Activated CD8-positive, alpha-beta T cell treated with anti-CD3 and anti-CD28 coated beads for 36 hours (primary cell): Measurements from ENCODE around the gene SERPIND1. TPM values are rescaled to one million over a fixed set of nuclear protein-coding genes. Genes with fewer than 3 reads are reported as not detected.

Source experiments
- ATAC-seq: fragments of 200-7000 bp; cut with Tn5 transposase; one replicate; pipeline ENCODE4 v1.10.0; 2021; ENCODE audit warnings: mild to moderate bottlenecking, moderate library complexity
- CTCF ChIA-PET: fragments of 350-600 bp; sonication (Branson Sonifier 250); formaldehyde crosslinking; loops from one replicate; lab custom pipeline; 2021; ENCODE audit warnings: antibody characterized with exemption; lab: Charles Lee
- POLR2A ChIA-PET: fragments of 350-600 bp; sonication (Branson Sonifier 250); formaldehyde crosslinking; loops from one replicate; lab custom pipeline; 2021; ENCODE audit warnings: antibody characterized with exemption; lab: Charles Lee
- DNase-seq: peaks from one replicate; pipeline ENCODE4 v3.0.0-alpha.2; 2020
- H3K27ac Mint-ChIP-seq: one replicate; pipeline ENCODE4 v1.8.0; 2021; ENCODE audit warnings: mild to moderate bottlenecking, mixed read lengths
- H3K27me3 Mint-ChIP-seq: one replicate; pipeline ENCODE4 v1.8.0; 2021; ENCODE audit warnings: mixed read lengths
- H3K36me3 Mint-ChIP-seq: one replicate; pipeline ENCODE4 v1.8.0; 2021; ENCODE audit warnings: low read depth, mixed read lengths
- H3K4me1 Mint-ChIP-seq: one replicate; pipeline ENCODE4 v1.8.0; 2021; ENCODE audit warnings: low read depth, mixed read lengths
- H3K4me3 Mint-ChIP-seq: one replicate; pipeline ENCODE4 v1.8.0; 2021; ENCODE audit warnings: mild to moderate bottlenecking, moderate library complexity, mixed read lengths
- H3K9me3 Mint-ChIP-seq: one replicate; pipeline ENCODE4 v1.8.0; 2021; ENCODE audit warnings: mixed read lengths
- CTCF ChIP-seq: fragments of 200-600 bp; IDR thresholded peaks from one replicate; pipeline ENCODE4 v1.8.0; 2022; ENCODE audit warnings: antibody characterized with exemption, mild to moderate bottlenecking
- intact Hi-C: fragments of 100-400 bp; cut with micrococcal nuclease; formaldehyde crosslinking; loops from one replicate; pipeline ENCODE4 v1.10.0; 2022
- total RNA-seq, 2 experiments: library from RNA; stranded (reverse); gene quantifications; one replicate each; pipeline ENCODE4 v1.2.3, GENCODE V29; 2021

SERPIND1 gene
- total RNA-seq, 2 experiments from 2014 or later: not detected

- intact Hi-C loops: no loop called here
- H3K4me1 Mint-ChIP-seq: peaks cover 28% of the 10 kb centered on the region
- peaks cover 52% of the 10 kb centered on the region for H3K36me3 Mint-ChIP-seq
- POLR2A ChIA-PET: interaction anchor here (1.0 kb wide), 1 partner anchor 11 kb away, joined by 4 read pairs; no protein-coding TSS in a partner anchor
- CTCF ChIA-PET: interaction anchor here (0.9 kb wide), 1 partner anchor 68 kb away, joined by 3 read pairs; no protein-coding TSS in a partner anchor
- DNase-seq (no peak), ATAC-seq (no peak)
- H3K27ac Mint-ChIP-seq: peak overlapping the region; percentile 85
- H3K4me3 Mint-ChIP-seq: no peak overlapping the region
- no peaks in the 10 kb centered on the region for H3K9me3 Mint-ChIP-seq
- TF ChIP-seq CTCF: no peak
- no peaks in the 10 kb centered on the region for H3K27me3 Mint-ChIP-seq
Measured at GRCh38 chr22:20809538-20810185, 35.7 kb downstream of the SERPIND1 start.

- peak overlapping the region; percentile 1 for H3K4me3 Mint-ChIP-seq
- intact Hi-C loops: no loop called here
- ChIA-PET CTCF (interaction anchor here (1.0 to 1.1 kb wide), 2 partner anchors 14 to 68 kb away, joined by 3 read pairs; no protein-coding TSS in a partner anchor), POLR2A (interaction anchor here (1.0 kb wide), 1 partner anchor 10 kb away, joined by 4 read pairs; no protein-coding TSS in a partner anchor)
- TF ChIP-seq CTCF: no peak
- H3K36me3 Mint-ChIP-seq: peaks cover 49% of the 10 kb centered on the region
- peak overlapping the region; percentile 85 for H3K27ac Mint-ChIP-seq
- H3K9me3 Mint-ChIP-seq: no peaks in the 10 kb centered on the region
- H3K27me3 Mint-ChIP-seq: no peaks in the 10 kb centered on the region
- ATAC-seq (peak; percentile 88), DNase-seq (peak; percentile 83)
- H3K4me1 Mint-ChIP-seq: peaks cover 28% of the 10 kb centered on the region
Measured at GRCh38 chr22:20810645-20811044, 36.7 kb downstream of the SERPIND1 start.

DNA sequence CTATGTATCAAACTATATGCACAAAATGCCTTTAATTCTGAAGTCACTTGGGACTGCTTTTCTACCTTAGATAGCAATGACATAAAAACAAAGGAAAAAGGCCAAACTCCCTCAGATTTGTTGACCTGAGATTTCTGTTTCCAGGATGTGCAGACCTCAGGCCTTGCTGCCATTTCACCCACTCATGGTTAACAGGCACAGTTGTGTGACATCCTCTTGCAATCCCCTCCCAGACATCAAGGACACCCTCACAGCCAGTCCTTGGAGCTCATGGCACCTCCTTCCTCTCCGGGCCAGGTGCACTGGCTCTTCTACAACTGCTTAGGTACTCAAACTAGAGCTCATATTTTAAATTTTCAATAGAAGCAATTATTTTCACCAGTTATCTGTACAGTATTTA lies 37.3 kb downstream of the SERPIND1 start:
- H3K9me3 Mint-ChIP-seq: no peaks in the 10 kb centered on the region
- no peaks in the 10 kb centered on the region for H3K27me3 Mint-ChIP-seq
- ATAC-seq: peak; percentile 54
- CTCF ChIA-PET: interaction anchor here (1.0 to 1.1 kb wide), 2 partner anchors 14 to 69 kb away, joined by 3 read pairs; no protein-coding TSS in a partner anchor
- POLR2A ChIA-PET: no interaction called here
- H3K27ac Mint-ChIP-seq: peak overlapping the region; percentile 85
- no peak for TF ChIP-seq CTCF
- intact Hi-C loops: no loop called here
- H3K4me3 Mint-ChIP-seq: no peak overlapping the region
- peaks cover 24% of the 10 kb centered on the region for H3K4me1 Mint-ChIP-seq
- H3K36me3 Mint-ChIP-seq: peaks cover 45% of the 10 kb centered on the region
- DNase-seq: peak; percentile 42

DNA sequence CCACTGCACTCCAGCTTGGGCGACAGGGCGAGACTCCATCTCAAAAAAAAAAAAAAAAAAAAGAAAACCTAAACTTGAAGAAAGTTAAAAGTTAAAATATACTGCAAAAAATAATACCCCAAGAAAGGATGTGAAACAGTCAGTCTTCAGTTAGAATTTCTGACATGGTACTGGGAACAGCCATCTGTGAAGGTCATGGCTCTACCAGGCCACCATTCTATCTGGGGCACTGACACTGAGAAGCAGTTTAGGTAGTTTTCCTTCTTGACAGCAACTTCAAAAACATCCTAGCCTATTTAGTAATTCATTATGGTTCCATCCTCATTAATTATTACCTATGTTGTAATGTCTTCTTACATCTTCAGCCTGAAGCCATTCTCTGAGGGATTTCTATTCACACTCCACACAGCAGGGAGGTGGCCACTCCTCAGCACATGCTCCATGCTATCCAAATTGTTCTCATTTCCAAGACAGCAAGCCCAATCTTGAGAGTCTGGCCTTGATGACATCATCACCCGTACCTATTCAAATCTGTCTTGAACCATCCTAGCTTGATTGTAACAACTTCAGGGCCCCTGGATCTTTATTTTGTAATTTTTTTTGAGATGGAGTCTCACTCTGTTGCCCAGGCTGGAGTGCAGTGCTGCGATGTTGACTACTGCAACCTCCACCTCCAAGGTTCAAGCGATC lies 38.2 kb downstream of the SERPIND1 start:
- peak overlapping the region; percentile 67 for H3K27ac Mint-ChIP-seq
- CTCF ChIA-PET: no interaction called here
- DNase-seq (no peak), ATAC-seq (no peak)
- no peak for TF ChIP-seq CTCF
- H3K27me3 Mint-ChIP-seq: no peaks in the 10 kb centered on the region
- POLR2A ChIA-PET: no interaction called here
- H3K9me3 Mint-ChIP-seq: no peaks in the 10 kb centered on the region
- H3K4me3 Mint-ChIP-seq: no peak overlapping the region
- H3K36me3 Mint-ChIP-seq: peaks cover 45% of the 10 kb centered on the region
- intact Hi-C loops: no loop called here
- H3K4me1 Mint-ChIP-seq: peaks cover 24% of the 10 kb centered on the region

GRCh38 chr22:20813056-20813455 lies 39.1 kb downstream of the SERPIND1 start:
- ATAC-seq: no peak
- H3K27me3 Mint-ChIP-seq: no peaks in the 10 kb centered on the region
- H3K9me3 Mint-ChIP-seq: no peaks in the 10 kb centered on the region
- intact Hi-C loops: no loop called here
- DNase-seq: no peak
- H3K4me3 Mint-ChIP-seq: no peak overlapping the region
- peaks cover 41% of the 10 kb centered on the region for H3K36me3 Mint-ChIP-seq
- CTCF ChIA-PET: no interaction called here
- TF ChIP-seq CTCF: no peak
- POLR2A ChIA-PET: no interaction called here
- peak overlapping the region; percentile 15 for H3K27ac Mint-ChIP-seq
- peaks cover 24% of the 10 kb centered on the region for H3K4me1 Mint-ChIP-seq
